ENCODE measurements around the gene SNAI3. TPM values are rescaled to one million over a fixed set of nuclear protein-coding genes. Genes with fewer than 3 reads are reported as not detected.
"Not testable (repeated sequence)": the region's sequence is repeated elsewhere in the genome, so short reads cannot be mapped to it uniquely, and the experiment has no call there.

Gene SNAI3
- total RNA-seq, 3 donors from 2014 or later, result 0.28 to 0.82 (median 0.55) TPM

DNA sequence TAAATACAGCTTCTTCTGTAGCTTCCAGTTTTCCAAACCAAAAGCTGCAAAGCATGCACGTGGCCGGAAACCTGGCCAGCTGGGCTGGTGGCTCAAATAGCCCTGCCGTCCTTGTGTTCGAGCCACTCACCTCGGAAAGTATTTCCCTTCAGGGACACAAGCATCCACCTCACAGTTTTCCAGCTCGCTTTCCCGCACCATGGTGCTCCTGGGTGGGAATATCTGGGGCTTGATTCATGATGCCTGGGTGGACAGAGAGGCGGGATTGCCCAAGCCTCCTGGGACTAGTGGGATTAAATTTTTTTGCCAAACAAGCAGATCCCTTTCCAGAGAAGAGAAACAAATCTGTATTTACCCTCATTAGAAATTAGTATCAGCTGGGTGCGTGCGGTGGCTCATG lies 16.3 kb downstream of the SNAI3 start:
- intact Hi-C loops (cut with DNase I, micrococcal nuclease), result no loop called here
- ATAC-seq (no peak), DNase-seq (no peak)
- TF ChIP-seq CTCF (IDR thresholded peaks at IDR 0.05), result no peak
- H3K4me1 ChIP-seq (ENCODE audit: low read depth), result no peaks in the 10 kb centered on the region
- H3K36me3 ChIP-seq (ENCODE audit: low read depth), result no peaks in the 10 kb centered on the region
- H3K9me3 ChIP-seq, result no peaks in the 10 kb centered on the region
- H3K4me3 ChIP-seq, result no peak overlapping the region

DNA sequence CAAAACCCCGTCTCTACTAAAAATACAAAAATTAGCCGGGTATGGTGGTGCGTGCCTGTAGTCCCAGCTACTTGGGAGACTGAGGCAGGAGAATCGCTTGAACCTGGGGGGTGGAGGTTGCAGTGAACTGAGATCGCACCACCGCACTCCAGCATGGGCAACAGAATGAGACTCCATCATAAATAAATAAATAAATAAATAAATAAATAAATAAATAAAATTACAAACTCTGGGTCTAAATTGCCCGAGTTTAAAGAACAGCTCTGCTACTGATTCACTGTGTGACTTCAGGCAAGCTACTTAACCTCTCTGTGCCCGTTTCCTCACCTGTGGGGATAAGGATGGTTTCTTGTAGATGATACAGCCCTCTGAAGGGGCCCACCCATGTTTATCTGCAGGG lies 16.8 kb downstream of the SNAI3 start:
- intact Hi-C loops (cut with DNase I, micrococcal nuclease); H3K4me3 ChIP-seq; H3K36me3 ChIP-seq (ENCODE audit: low read depth); DNase-seq; ATAC-seq; H3K9me3 ChIP-seq; H3K4me1 ChIP-seq (ENCODE audit: low read depth): not testable (repeated sequence)

- H3K36me3 ChIP-seq (ENCODE audit: low read depth), result no peaks in the 10 kb centered on the region
- intact Hi-C loops (cut with DNase I, micrococcal nuclease), result no loop called here
- ATAC-seq, result no peak
- no peak overlapping the region for H3K4me3 ChIP-seq
- no peak for DNase-seq
- H3K9me3 ChIP-seq, result no peaks in the 10 kb centered on the region
- no peak for TF ChIP-seq CTCF (IDR thresholded peaks at IDR 0.05)
- peaks cover 3% of the 10 kb centered on the region for H3K4me1 ChIP-seq (ENCODE audit: low read depth)
These were observed 18.8 kb downstream of the SNAI3 start for GRCh38 chr16:88667461-88667860.

DNA sequence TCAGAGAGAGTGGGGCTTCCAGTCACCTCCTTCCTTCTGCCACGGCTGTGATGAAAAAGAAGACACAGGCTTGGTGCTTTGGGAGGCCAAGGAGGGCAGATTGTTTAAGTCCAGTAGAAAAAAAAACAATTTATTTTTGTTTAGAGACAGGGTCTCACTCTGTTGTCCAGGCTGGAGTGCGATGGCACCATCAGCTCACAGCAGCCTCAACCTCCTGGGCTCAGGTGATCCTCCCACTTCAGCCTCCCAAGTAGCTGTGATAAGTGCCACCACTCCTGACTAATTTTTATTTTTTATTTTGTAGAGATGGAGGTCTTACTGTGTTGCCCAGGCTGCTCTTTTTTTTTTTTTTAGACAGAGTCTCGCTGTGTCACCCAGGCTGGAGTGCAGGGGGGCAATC lies 20.7 kb downstream of the SNAI3 start:
- DNase-seq, result no peak
- Histone ChIP-seq H3K36me3 (ENCODE audit: low read depth) (no peaks in the 10 kb centered on the region), H3K9me3 (no peaks in the 10 kb centered on the region), H3K4me1 (ENCODE audit: low read depth) (peaks cover 7% of the 10 kb centered on the region), H3K4me3 (no peak overlapping the region)
- no peak for TF ChIP-seq CTCF (IDR thresholded peaks at IDR 0.05)
- no peak for ATAC-seq
- intact Hi-C loops (cut with DNase I, micrococcal nuclease), result no loop called here

DNA sequence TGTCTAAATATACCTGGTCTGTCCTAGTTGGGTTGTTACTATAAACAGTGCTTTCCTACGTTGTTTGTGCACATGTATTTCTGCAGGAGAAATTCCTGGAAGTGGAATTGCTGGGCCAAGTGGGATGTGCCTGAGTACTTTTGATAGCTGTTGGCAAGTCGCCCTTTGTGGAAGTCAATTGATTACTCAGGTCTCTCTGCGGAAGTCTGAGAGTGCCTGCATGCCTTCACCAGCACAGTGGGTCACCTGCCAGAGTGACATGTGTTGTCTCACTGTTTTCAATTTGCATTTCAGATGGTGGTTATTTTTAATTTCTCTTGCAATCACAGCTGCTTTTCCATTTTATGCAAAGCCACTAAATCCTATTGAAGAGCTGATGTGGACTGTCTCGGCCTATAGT lies 21.2 kb downstream of the SNAI3 start:
- Histone ChIP-seq H3K4me1 (ENCODE audit: low read depth) (peaks cover 7% of the 10 kb centered on the region), H3K36me3 (ENCODE audit: low read depth) (no peaks in the 10 kb centered on the region), H3K9me3 (no peaks in the 10 kb centered on the region), H3K4me3 (no peak overlapping the region)
- no peak for TF ChIP-seq CTCF (IDR thresholded peaks at IDR 0.05)
- no peak for DNase-seq
- no peak for ATAC-seq
- intact Hi-C loops (cut with DNase I, micrococcal nuclease), result no loop called here

GRCh38 chr16:88662843-88663606 lies 23.3 kb downstream of the SNAI3 start, which contains the start of gene MVD:
TSS of gene MVD (minus strand) at chr16:88663091. CDS start at chr16:88663080, 11 bp downstream.
- intact Hi-C loops (cut with DNase I, micrococcal nuclease), result no loop called here
- Histone ChIP-seq H3K4me1 (ENCODE audit: low read depth) (peaks cover 9% of the 10 kb centered on the region), H3K9me3 (no peaks in the 10 kb centered on the region), H3K36me3 (ENCODE audit: low read depth) (no peaks in the 10 kb centered on the region), H3K4me3 (peak within 1 kb of the TSS; percentile 83)
- peak; percentile 96 to 99 (median 97) for DNase-seq
- no peak for TF ChIP-seq CTCF (IDR thresholded peaks at IDR 0.05)
- peak; percentile 97 for ATAC-seq

Data from mucosa of descending colon (tissue), 3 donors.